HG03558 (cell line): ENCODE data around the gene PRPF8.
A peak's percentile ranks its signal among the peaks of the same experiment; 100 is the strongest.
"Not testable (repeated sequence)": the region's sequence is repeated elsewhere in the genome, so short reads cannot be mapped to it uniquely, and the experiment has no call there.

Source experiments
- ATAC-seq: cut with Tn5 transposase; IDR thresholded peaks from one replicate; pipeline ENCODE4 v1.9.1; 2021; ENCODE audit warnings: moderate number of reproducible peaks; ENCODE audit not compliant: unreplicated experiment; ENCODE audit errors: extremely low read depth

The PRPF8 gene

DNA sequence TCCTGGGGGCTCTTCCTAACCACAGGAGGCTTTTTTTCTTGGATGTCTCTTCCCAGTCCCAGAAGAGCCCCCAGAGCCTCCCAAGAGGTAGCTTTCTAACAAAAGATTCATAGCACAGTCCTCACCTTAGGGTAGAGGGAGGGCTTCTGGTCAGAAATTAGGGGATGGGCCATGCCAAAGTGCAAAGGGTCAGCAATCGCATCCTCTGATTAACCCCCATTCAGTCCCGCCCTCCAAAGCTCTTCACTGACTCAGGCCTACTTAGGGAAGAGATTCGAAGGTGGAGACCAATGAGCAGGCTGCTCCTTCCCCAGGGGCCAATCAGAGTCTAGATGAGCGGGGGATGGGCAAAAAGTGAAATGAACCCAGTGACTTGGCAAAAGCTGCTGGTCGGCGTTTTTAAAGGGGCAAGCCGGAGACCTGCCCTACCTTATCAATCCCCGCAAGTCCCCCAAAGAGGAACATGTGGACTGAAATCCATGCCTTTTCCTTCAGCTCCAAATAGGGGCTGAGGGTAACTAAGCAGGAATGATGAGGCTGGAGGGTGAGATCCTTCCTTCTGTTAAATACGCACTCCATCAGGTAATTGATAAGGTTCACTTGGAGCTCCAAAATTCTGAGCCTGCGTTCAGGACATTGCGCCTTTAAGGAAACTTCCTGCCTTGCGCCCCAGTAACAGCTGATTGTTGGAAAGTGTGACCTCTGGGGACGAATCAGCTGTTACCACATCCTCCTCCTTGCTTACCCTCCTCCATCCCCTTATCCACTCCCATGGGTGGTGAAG, 32.4 kb upstream of the PRPF8 start:
- no peak for ATAC-seq

DNA sequence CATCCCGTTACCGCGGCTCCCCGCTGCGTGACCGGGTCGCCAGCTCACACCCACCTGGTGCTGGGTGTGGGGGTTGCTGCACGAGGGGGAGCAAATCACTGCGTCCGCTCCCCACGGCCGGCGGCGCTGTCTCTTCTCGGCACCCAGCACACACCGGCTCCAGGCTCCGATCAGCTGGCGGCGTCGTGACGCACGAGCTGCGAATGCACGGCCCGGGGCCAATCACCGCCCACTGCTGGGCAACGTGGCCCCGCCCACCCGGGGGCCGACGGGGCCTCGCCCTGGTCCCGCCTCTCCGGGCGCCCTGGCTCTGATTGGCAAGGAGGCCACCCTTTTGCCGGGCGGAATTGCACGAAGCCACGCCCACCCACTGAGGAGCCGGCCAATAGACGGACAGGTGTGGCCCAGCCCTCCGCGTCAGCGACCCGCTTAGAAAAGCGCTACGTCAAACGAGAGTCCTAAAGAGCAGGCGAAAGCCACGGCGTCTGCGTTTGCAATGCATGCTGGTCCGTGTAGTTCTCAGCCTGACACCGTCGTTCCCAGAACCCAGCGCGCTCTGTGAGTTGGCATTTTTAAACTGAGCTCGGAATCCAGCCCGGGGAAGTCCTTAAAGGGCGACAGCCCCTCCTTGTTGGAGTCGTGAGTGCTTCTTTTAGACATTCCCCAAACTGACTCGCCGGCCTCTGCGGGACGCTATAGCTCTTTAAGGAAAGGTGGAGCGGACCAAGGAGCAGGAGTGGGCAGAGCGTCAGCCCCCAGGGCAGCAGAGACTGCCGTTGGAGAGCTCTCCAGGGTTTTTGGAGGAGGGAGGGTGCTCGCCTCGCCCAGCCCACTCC, 31.6 kb upstream of the PRPF8 start:
- peak; percentile 69 for ATAC-seq

- ATAC-seq: no peak
Observed at GRCh38 chr17:1715803-1716075, 31.1 kb upstream of the PRPF8 start.

DNA sequence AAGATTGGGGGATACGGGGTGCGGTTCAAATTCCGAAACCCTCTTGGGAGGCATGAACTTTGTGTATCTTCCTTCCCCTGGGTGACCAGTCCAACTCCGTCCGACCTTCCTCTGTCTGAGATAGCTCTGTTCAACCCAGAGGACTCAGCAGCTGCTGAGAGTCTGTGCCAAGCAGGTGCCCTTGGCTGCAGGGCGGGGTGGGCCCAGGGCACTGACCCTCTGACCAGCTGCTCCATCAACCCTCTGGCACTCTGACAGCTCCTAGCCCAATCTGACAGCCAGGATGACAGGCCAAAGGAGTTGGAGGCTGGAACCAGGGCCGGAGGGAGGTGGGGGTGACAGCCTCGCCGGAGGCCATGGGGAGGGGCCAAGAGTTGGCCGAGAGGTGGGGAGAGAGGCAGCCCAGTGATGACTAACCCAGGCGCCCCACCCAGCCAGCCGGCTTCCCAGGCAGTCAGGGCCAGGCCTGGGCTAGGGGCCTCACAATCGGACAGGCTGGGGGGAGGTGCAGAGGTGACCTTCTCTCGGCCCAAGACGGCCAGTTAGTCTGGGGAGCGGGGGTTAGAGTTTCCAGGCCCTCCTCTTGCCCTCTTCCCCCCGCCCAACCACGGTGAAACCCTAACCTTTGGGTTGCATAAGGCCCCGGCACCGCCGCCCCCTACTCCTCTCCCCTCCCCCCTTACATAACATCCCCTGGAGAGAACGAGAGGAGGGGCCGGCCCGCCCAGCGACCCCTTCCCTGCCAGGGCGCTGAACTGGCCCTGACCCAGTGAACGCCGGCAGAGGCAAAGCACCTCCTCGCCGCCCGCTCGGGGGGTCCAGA, 30.5 kb upstream of the PRPF8 start:
- ATAC-seq: no peak

DNA sequence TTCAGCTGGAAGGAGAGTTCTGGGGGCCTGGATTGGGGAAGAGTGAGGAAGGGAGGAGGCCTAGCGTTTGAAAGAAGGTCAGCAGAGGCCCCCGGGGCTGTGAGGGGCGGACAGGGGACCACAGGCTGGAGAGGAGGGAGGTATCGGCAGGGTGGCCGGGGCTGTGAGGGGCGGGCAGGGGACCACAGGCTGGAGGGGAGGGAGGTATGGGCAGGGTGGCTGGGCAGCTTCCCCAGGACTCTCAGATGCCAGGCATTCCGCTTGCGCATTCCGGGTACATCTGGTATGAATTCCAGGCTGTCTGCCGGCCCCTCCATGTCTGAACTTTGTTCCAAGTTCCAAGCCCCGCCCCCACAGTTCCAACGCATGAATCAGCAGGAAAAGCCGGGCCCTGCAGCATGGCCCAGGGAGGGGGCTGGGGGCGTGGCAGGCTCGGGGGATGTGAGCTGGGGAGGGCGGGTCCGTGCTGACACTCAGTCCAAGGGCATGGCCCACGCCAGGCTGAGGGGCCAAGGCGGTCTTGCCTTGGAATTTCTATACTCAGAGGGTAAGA, 29.8 kb upstream of the PRPF8 start:
- ATAC-seq: no peak

DNA sequence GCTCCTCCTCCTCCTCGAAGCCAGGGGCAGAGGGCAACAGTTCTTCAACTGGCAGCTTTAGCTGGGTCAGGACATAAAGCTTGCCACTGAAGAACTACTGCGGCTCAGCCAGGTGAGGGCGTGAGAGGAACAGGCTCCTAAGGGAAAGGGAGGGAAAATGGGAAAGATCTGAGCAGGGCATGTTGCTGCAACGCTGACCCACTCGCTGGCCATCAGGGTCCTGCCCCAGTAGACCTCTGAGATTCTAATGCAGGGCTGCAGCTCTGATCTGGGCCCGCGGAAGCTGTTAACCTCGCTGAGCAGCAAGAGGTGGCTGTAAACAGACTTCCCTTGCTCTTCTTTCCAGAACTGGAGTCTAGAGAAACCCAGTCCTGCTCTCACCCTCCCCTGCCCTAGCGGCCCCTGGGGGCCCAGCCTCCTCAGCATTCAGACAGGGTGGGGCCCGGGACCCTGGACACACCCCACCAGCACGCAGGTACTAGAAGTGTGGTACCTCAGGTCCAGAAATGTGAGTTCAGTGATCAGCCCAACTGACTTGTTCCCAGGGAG, 29.3 kb upstream of the PRPF8 start:
- no peak for ATAC-seq

DNA sequence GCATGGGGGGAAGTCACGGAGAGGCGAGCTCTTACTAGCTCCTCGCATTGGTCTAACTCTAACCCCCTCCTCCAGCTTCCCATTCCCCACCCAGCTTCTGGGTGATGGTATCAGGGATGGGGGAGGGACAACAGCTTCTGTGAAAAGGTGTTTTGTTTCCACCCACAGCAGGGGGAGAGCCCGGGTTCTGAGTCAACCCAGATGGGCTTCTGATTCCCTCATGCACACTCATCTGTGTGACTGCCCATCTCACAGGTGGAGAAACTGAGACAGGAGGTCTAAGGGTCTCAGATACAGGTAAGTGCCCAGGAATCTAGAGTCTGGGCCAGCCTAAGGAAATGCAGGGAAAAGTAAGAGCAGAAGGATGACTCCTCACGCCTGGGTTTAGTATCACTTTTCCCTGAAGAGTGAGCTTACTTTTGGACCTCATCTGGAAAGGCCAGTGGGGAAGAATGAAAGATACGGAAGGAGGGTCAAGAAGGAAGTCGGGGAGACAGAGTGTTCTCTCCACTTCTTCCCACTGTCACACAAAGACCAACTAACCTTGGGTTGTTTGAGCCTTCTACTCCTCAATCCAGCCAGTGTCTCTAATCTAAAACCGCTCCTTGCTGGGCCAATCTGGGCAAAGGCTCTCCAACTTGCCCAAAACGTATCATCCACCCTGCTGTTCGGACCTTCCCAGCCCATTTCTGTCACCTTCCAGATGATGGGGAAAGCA, 28.7 kb upstream of the PRPF8 start:
- no peak for ATAC-seq

GRCh38 chr17:1712271-1712670, 27.6 kb upstream of the PRPF8 start:
- no peak for ATAC-seq

DNA sequence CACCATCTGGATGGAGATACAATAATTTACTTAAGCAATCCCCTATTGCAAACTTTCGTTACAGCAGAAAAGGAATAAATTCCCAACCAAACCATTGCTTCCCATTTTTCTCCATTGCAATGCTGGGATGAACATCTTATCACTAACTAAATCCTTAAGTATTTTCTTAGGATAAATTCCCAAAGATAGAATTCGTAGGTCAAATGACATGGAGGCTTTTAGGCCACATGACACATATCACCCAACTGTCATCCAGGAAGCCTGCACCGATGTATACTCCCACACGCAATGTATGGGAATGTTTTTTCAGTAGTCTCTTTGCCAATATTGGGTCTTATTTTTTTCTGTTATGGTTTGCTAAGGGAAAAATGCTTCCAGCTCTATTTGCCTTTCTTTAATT, 27.1 kb upstream of the PRPF8 start:
- no peak for ATAC-seq

- no peak for ATAC-seq
Observed at GRCh38 chr17:1710807-1711553, 26.3 kb upstream of the PRPF8 start.

GRCh38 chr17:1709971-1710806, 25.5 kb upstream of the PRPF8 start, which contains the start of gene TLCD2:
TLCD2 (minus strand) TSS chr17:1710377; CDS start chr17:1710242, 135 bp downstream.
- ATAC-seq: no peak

DNA sequence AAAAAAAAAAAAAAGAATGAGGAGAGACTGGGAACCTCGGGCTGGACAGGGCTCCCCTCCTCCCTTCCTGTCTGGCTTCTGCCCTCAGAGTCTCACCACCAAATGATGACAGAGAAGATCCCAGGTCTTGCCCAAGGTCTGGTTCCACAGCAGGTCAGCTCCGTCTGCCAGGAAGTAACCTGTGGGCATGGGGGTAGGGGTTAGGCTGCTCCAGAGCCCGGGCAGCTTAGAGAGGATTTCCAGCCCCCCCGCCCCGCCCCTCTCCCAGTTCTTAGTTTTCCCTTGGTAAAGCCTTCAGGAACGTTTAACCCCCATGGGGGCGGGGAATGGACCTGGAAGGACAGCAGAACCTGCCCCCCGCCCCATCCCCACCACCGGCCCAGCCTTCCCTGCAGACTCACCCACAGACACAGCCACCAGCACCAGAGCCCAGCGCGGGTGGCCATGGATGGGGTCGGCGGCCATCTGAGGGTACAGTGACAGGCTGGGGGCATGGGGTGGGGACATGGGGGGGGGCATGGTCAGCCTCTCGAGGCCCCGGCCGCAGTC, 24.8 kb upstream of the PRPF8 start:
- no peak for ATAC-seq

DNA sequence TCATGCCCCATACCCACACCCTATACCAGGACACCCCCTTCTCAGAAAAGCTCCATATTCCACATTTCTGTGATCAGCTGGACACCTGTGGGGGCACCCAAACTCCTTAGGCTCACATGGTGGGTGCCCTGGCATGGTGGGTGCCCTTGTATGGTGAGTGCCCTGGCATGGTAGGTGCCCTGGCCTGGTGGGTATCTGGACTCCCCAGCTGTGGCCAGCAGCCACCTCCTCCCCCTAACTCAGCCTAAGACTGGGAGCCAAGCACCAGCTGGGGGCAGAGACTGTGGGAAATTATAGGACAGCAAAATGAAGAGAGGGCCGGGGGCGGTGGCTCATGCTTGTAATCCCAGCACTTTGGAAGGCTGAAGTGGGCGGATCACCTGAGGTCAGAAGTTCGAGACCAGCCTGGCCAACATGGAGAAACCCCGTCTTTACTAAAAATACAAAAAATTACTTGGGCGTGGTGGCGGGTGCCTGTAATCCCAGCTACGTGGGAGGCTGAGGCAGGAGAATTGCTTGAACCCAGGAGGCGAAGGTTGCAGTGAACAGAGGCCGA, 24.2 kb upstream of the PRPF8 start:
- not testable (repeated sequence) for ATAC-seq

- no peak for ATAC-seq
Observed at GRCh38 chr17:1707107-1707506, 22.4 kb upstream of the PRPF8 start.

GRCh38 chr17:1705004-1705403, 20.3 kb upstream of the PRPF8 start:
- ATAC-seq: no peak

- no peak for ATAC-seq
Observed at GRCh38 chr17:1703063-1703462, 18.4 kb upstream of the PRPF8 start.

DNA sequence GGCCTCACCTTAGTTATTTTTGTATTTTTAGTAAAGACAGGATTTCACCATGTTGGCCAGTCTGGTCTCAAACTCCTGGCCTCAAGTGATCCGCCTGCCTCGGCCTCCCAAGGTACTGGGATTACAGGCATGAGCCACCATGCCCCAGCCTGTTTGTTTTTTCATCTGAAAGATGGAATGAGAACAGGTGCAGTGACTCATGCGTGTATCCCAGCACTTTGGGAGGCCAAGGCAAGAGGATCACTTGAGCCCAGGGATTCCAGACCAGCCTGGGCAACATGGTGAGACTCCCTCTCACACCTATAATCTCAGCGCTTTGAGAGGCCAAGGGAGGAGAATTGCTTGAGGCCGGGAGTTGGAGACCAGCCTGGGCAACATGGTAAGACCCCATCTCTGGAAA, 15.2 kb upstream of the PRPF8 start:
- ATAC-seq: not testable (repeated sequence)

DNA sequence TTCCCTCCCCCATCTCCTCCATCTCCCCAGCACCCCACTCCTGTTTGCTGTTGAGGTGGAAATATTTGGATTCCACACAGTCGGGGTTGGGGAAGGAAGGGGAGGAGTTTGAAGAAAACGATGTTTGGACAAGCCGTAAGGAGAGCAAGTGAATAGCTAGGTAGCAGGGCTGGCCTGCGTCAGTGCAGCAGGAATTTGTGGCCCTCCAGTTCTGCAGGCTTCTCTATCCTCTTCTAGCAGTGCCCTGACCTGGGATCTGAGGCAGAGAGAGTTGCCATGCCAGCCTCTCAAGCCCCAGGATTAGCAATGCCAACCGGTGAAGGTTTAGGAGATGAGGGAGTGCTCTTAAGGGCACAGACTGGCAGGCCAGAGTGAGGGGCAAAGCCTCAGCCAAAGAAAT, 13.0 kb upstream of the PRPF8 start:
- no peak for ATAC-seq
